ENCODE measurements around the gene CYLD.

The CYLD gene

GRCh38 chr16:50741781-50742575 is at the start of gene CYLD:
TSS of gene CYLD (plus strand) at chr16:50742086. CDS start at chr16:50749699, 7,613 bp downstream.
- DNase-seq (ENCODE audit: low read depth in 2 of 2), result peak; percentile 97 to 100

GRCh38 chr16:50692644-50692998 is 49.3 kb upstream of the CYLD start:
- DNase-seq (ENCODE audit: low read depth in 2 of 2), result no peak

- no peak for DNase-seq (ENCODE audit: low read depth in 2 of 2)
Observed at GRCh38 chr16:50692999-50693781, 48.7 kb upstream of the CYLD start, which contains the start of gene NOD2. TSS of gene NOD2 (plus strand) at chr16:50693606. CDS start at chr16:50699496, 5,890 bp downstream.

- no peak for DNase-seq (ENCODE audit: low read depth in 2 of 2)
Observed at GRCh38 chr16:50694206-50694605, 47.7 kb upstream of the CYLD start.

GRCh38 chr16:50695017-50696000 is 46.6 kb upstream of the CYLD start:
- DNase-seq (ENCODE audit: low read depth in 2 of 2), result no peak

GRCh38 chr16:50696126-50696525 is 45.8 kb upstream of the CYLD start:
- DNase-seq (ENCODE audit: low read depth in 2 of 2), result no peak

GRCh38 chr16:50696575-50697420 is 45.1 kb upstream of the CYLD start:
- no peak for DNase-seq (ENCODE audit: low read depth in 2 of 2)

GRCh38 chr16:50697421-50697715 is 44.5 kb upstream of the CYLD start:
- DNase-seq (ENCODE audit: low read depth in 2 of 2), result no peak

- DNase-seq (ENCODE audit: low read depth in 2 of 2), result peak in 1 of 2 donors; percentile 31
Observed at GRCh38 chr16:50697881-50698767, 43.8 kb upstream of the CYLD start.

GRCh38 chr16:50699326-50700159 is 42.3 kb upstream of the CYLD start:
- peak in 1 of 2 donors; percentile 55 for DNase-seq (ENCODE audit: low read depth in 2 of 2)

GRCh38 chr16:50702725-50703124 is 39.2 kb upstream of the CYLD start:
- no peak for DNase-seq (ENCODE audit: low read depth in 2 of 2)

- DNase-seq (ENCODE audit: low read depth in 2 of 2), result no peak
Observed at GRCh38 chr16:50704245-50704644, 37.6 kb upstream of the CYLD start.

GRCh38 chr16:50705436-50706110 is 36.3 kb upstream of the CYLD start:
- no peak for DNase-seq (ENCODE audit: low read depth in 2 of 2)

GRCh38 chr16:50706250-50706649 is 35.6 kb upstream of the CYLD start:
- DNase-seq (ENCODE audit: low read depth in 2 of 2), result no peak

- no peak for DNase-seq (ENCODE audit: low read depth in 2 of 2)
Observed at GRCh38 chr16:50708373-50709060, 33.4 kb upstream of the CYLD start.

GRCh38 chr16:50709061-50709684 is 32.7 kb upstream of the CYLD start:
- no peak for DNase-seq (ENCODE audit: low read depth in 2 of 2)

- no peak for DNase-seq (ENCODE audit: low read depth in 2 of 2)
Observed at GRCh38 chr16:50709980-50710379, 31.9 kb upstream of the CYLD start.
